Mesendoderm (in vitro differentiated cells): Measurements from ENCODE around the gene RNASEL.

ENCODE experiments used
- DNase-seq: peaks from one replicate; pipeline ENCODE4 v3.0.0; 2013
- H2AK5ac ChIP-seq: 2 replicates; pipeline ENCODE4 v1.6.1; 2013; ENCODE audit warnings: low read length, inconsistent platforms
- H2BK120ac ChIP-seq: 2 replicates; pipeline ENCODE4 v1.6.1; 2013; ENCODE audit warnings: low read depth, mild to moderate bottlenecking, low read length, moderate library complexity, mixed read lengths
- H2BK15ac ChIP-seq: replicated peaks from 2 replicates; pipeline ENCODE4 v1.6.1; 2013; ENCODE audit warnings: low read depth, mild to moderate bottlenecking, moderate library complexity
- H2BK5ac ChIP-seq: 2 replicates; pipeline ENCODE4 v1.6.1; 2013; ENCODE audit warnings: low read length, inconsistent platforms
- H3K18ac ChIP-seq: 2 replicates; pipeline ENCODE4 v1.6.1; 2013; ENCODE audit warnings: mild to moderate bottlenecking, low read length, mixed read lengths
- H3K23ac ChIP-seq: one replicate; pipeline ENCODE4 v1.6.1; 2013; ENCODE audit warnings: low read length
- H3K27ac ChIP-seq: 2 replicates; pipeline ENCODE4 v1.5.1; 2013; ENCODE audit warnings: low read depth, mild to moderate bottlenecking, inconsistent platforms, low read length, moderate library complexity
- H3K27me3 ChIP-seq: 2 replicates; pipeline ENCODE4 v1.6.1; 2013; ENCODE audit warnings: low read length, control low read depth, mild to moderate bottlenecking, inconsistent platforms; ENCODE audit not compliant: insufficient read depth, poor library complexity
- H3K36me3 ChIP-seq: 2 replicates; pipeline ENCODE4 v1.6.1; 2013; ENCODE audit warnings: low read length, inconsistent platforms; ENCODE audit not compliant: control insufficient read depth, insufficient read depth
- H3K4ac ChIP-seq: one replicate; pipeline ENCODE4 v1.6.1; 2013; ENCODE audit warnings: low read depth, mild to moderate bottlenecking, low read length, moderate library complexity
- H3K4me1 ChIP-seq: 2 replicates; pipeline ENCODE4 v1.6.1; 2013; ENCODE audit warnings: low read depth, low read length, inconsistent platforms; ENCODE audit not compliant: control insufficient read depth
- H3K4me2 ChIP-seq: 2 replicates; pipeline ENCODE4 v1.6.1; 2013; ENCODE audit warnings: low read length
- H3K4me3 ChIP-seq: 2 replicates; pipeline ENCODE4 v1.5.1; 2013; ENCODE audit warnings: mild to moderate bottlenecking, low read length
- H3K56ac ChIP-seq: one replicate; pipeline ENCODE4 v1.6.1; 2013; ENCODE audit warnings: low read length
- H3K79me1 ChIP-seq: 2 replicates; pipeline ENCODE4 v1.6.1; 2013; ENCODE audit warnings: low read length, inconsistent platforms
- H3K79me2 ChIP-seq: 2 replicates; pipeline ENCODE4 v1.6.1; 2013; ENCODE audit warnings: mild to moderate bottlenecking, low read length; ENCODE audit not compliant: control insufficient read depth, insufficient read depth
- H3K9ac ChIP-seq: 2 replicates; pipeline ENCODE4 v1.6.1; 2013; ENCODE audit warnings: low read length, inconsistent platforms
- H4K5ac ChIP-seq: one replicate; pipeline ENCODE4 v1.6.1; 2013; ENCODE audit warnings: low read length
- H4K8ac ChIP-seq: one replicate; pipeline ENCODE4 v1.6.1; 2013; ENCODE audit warnings: low read depth, mild to moderate bottlenecking, control low read depth, low read length, moderate library complexity
- WGBS: extraction: QIAGEN DNeasy Blood & Tissue Kit; methylation state at CpG from one replicate; pipeline ENCODE4 v1.1.7; 2013; ENCODE audit warnings: low lambda C conversion rate, missing lambda C conversion rate; ENCODE audit not compliant: insufficient coverage; ENCODE audit errors: extremely low coverage; 5-methylcytosine and 5-hydroxymethylcytosine counted together

RNASEL gene

GRCh38 chr1:182624577-182624976 is 35.5 kb upstream of the RNASEL start:
- WGBS: no CpG with 5 or more reads among the region's 1 CpG

GRCh38 chr1:182622901-182623528 is 34.0 kb upstream of the RNASEL start:
- no peak overlapping the region for H3K23ac ChIP-seq
- H3K79me1 ChIP-seq: no peaks in the 10 kb centered on the region
- H4K8ac ChIP-seq: no peak overlapping the region
- no peak overlapping the region for H3K9ac ChIP-seq
- H2AK5ac ChIP-seq: no peak overlapping the region
- H3K4me3 ChIP-seq: no peak overlapping the region
- no peak overlapping the region for H3K56ac ChIP-seq
- no peak overlapping the region for H2BK5ac ChIP-seq
- H3K27ac ChIP-seq: no peak overlapping the region
- no peak for DNase-seq
- H3K4ac ChIP-seq: no peak overlapping the region
- peaks cover 4% of the 10 kb centered on the region for H3K4me1 ChIP-seq
- H3K27me3 ChIP-seq: no peaks in the 10 kb centered on the region
- no peaks in the 10 kb centered on the region for H3K36me3 ChIP-seq
- no peak overlapping the region for H3K4me2 ChIP-seq
- H2BK120ac ChIP-seq: no peak overlapping the region
- WGBS: no CpG with 5 or more reads among the region's 6 CpGs
- H3K79me2 ChIP-seq: no peaks in the 10 kb centered on the region
- no peak overlapping the region for H3K18ac ChIP-seq
- H2BK15ac ChIP-seq: no peak overlapping the region
- H4K5ac ChIP-seq: no peak overlapping the region

More at GRCh38 chr1:182624577-182624976, 35.5 kb upstream of the RNASEL start:
- peak overlapping the region; percentile 31 for H3K18ac ChIP-seq
- H3K4ac ChIP-seq: no peak overlapping the region
- no peak overlapping the region for H3K56ac ChIP-seq
- H4K5ac ChIP-seq: no peak overlapping the region
- H4K8ac ChIP-seq: no peak overlapping the region
- H3K4me1 ChIP-seq: no peaks in the 10 kb centered on the region
- H2BK120ac ChIP-seq: peak overlapping the region; percentile 39
- H3K9ac ChIP-seq: no peak overlapping the region
- no peaks in the 10 kb centered on the region for H3K36me3 ChIP-seq
- H3K27ac ChIP-seq: no peak overlapping the region
- H2BK15ac ChIP-seq: no peak overlapping the region
- no peaks in the 10 kb centered on the region for H3K27me3 ChIP-seq
- H3K23ac ChIP-seq: no peak overlapping the region
- no peak overlapping the region for H2AK5ac ChIP-seq
- H3K4me2 ChIP-seq: no peak overlapping the region
- no peak for DNase-seq
- no peak overlapping the region for H3K4me3 ChIP-seq
- no peaks in the 10 kb centered on the region for H3K79me2 ChIP-seq
- H3K79me1 ChIP-seq: no peaks in the 10 kb centered on the region
- H2BK5ac ChIP-seq: no peak overlapping the region

GRCh38 chr1:182621906-182622305 is 32.9 kb upstream of the RNASEL start:
- Histone ChIP-seq H3K27me3 (no peaks in the 10 kb centered on the region), H2BK120ac (no peak overlapping the region), H3K36me3 (no peaks in the 10 kb centered on the region), H3K23ac (no peak overlapping the region), H2AK5ac (peak overlapping the region; percentile 18), H3K4me3 (no peak overlapping the region), H4K8ac (no peak overlapping the region), H4K5ac (no peak overlapping the region), H3K9ac (no peak overlapping the region), H3K56ac (no peak overlapping the region), H3K79me1 (no peaks in the 10 kb centered on the region), H2BK5ac (no peak overlapping the region), H3K27ac (no peak overlapping the region), H3K4ac (no peak overlapping the region), H3K18ac (no peak overlapping the region), H3K4me1 (peaks cover 7% of the 10 kb centered on the region), H3K79me2 (no peaks in the 10 kb centered on the region), H3K4me2 (no peak overlapping the region), H2BK15ac (no peak overlapping the region)
- no CpG with 5 or more reads among the region's 2 CpGs for WGBS
- DNase-seq: no peak

- Histone ChIP-seq H3K4me2 (no peak overlapping the region), H3K79me1 (no peaks in the 10 kb centered on the region), H3K23ac (no peak overlapping the region), H3K4me3 (no peak overlapping the region), H3K4me1 (peaks cover 9% of the 10 kb centered on the region), H2AK5ac (no peak overlapping the region), H4K8ac (no peak overlapping the region), H3K4ac (no peak overlapping the region), H3K9ac (no peak overlapping the region), H2BK15ac (no peak overlapping the region), H3K79me2 (no peaks in the 10 kb centered on the region), H2BK5ac (no peak overlapping the region), H3K18ac (no peak overlapping the region), H4K5ac (no peak overlapping the region), H3K56ac (no peak overlapping the region), H3K27me3 (no peaks in the 10 kb centered on the region), H2BK120ac (no peak overlapping the region), H3K27ac (no peak overlapping the region), H3K36me3 (no peaks in the 10 kb centered on the region)
- no peak for DNase-seq
These were observed 32.0 kb upstream of the RNASEL start for GRCh38 chr1:182620924-182621585.

GRCh38 chr1:182617734-182618351 is 28.8 kb upstream of the RNASEL start:
- WGBS: no CpG with 5 or more reads among the region's 6 CpGs
- H3K79me1 ChIP-seq: no peaks in the 10 kb centered on the region
- H3K27ac ChIP-seq: peak overlapping the region; percentile 74
- H3K9ac ChIP-seq: peak overlapping the region; percentile 32
- H4K8ac ChIP-seq: no peak overlapping the region
- no peak overlapping the region for H3K4me2 ChIP-seq
- peak overlapping the region; percentile 76 for H2BK120ac ChIP-seq
- H2AK5ac ChIP-seq: no peak overlapping the region
- H3K4me1 ChIP-seq: peaks cover 14% of the 10 kb centered on the region
- H3K36me3 ChIP-seq: no peaks in the 10 kb centered on the region
- peak overlapping the region; percentile 36 for H3K18ac ChIP-seq
- no peak overlapping the region for H3K23ac ChIP-seq
- H2BK15ac ChIP-seq: no peak overlapping the region
- H3K56ac ChIP-seq: peak overlapping the region; percentile 63
- no peak overlapping the region for H4K5ac ChIP-seq
- H3K4ac ChIP-seq: peak overlapping the region; percentile 92
- no peak overlapping the region for H3K4me3 ChIP-seq
- H2BK5ac ChIP-seq: peak overlapping the region; percentile 33
- no peaks in the 10 kb centered on the region for H3K79me2 ChIP-seq
- peak; percentile 92 for DNase-seq
- no peaks in the 10 kb centered on the region for H3K27me3 ChIP-seq
